NCI-H1417 (cell line): ENCODE measurements around the gene AP4S1.
A peak's percentile ranks its signal among the peaks of the same experiment; 100 is the strongest.
"Not testable (repeated sequence)": the region's sequence is repeated elsewhere in the genome, so short reads cannot be mapped to it uniquely, and the experiment has no call there.

Experiments
- DNase-seq, 3 experiments: peaks; one replicate each; lab custom pipeline; 2025; lab: John Stamatoyannopoulos, UW

The AP4S1 gene

GRCh38 chr14:31085027-31085426, 59.6 kb downstream of the AP4S1 start:
- DNase-seq: no peak

- DNase-seq: not testable (repeated sequence)
Measured at GRCh38 chr14:31086466-31086865, 61.0 kb downstream of the AP4S1 start.

GRCh38 chr14:31090883-31091764, 65.7 kb downstream of the AP4S1 start:
- peak in 2 of 3 experiments; percentile 22 to 73 for DNase-seq

- DNase-seq: no peak
Measured at GRCh38 chr14:31092160-31092708, 66.8 kb downstream of the AP4S1 start.

- not testable (repeated sequence) for DNase-seq
Measured at GRCh38 chr14:31093884-31094839, 68.7 kb downstream of the AP4S1 start.

- not testable (repeated sequence) for DNase-seq
Measured at GRCh38 chr14:31095817-31096216, 70.4 kb downstream of the AP4S1 start.

GRCh38 chr14:31096255-31096654, 70.8 kb downstream of the AP4S1 start:
- no peak for DNase-seq

GRCh38 chr14:31097081-31097480, 71.6 kb downstream of the AP4S1 start:
- DNase-seq: no peak

- DNase-seq: no peak
Measured at GRCh38 chr14:31106768-31107167, 81.3 kb downstream of the AP4S1 start.

GRCh38 chr14:31109257-31109656, 83.8 kb downstream of the AP4S1 start:
- DNase-seq: no peak

GRCh38 chr14:31110872-31111271, 85.4 kb downstream of the AP4S1 start:
- DNase-seq: no peak

- DNase-seq: no peak
Measured at GRCh38 chr14:31113794-31114193, 88.3 kb downstream of the AP4S1 start.

- no peak for DNase-seq
Measured at GRCh38 chr14:31118892-31119291, 93.4 kb downstream of the AP4S1 start.

GRCh38 chr14:31122098-31122611, 96.7 kb downstream of the AP4S1 start:
- DNase-seq: no peak

- no peak for DNase-seq
Measured at GRCh38 chr14:31122921-31123320, 97.5 kb downstream of the AP4S1 start.

- DNase-seq: no peak
Measured at GRCh38 chr14:31124197-31124596, 98.7 kb downstream of the AP4S1 start.

GRCh38 chr14:31125231-31125630, 99.8 kb downstream of the AP4S1 start:
- no peak for DNase-seq

- no peak for DNase-seq
Measured at GRCh38 chr14:31126680-31127079, 101.2 kb downstream of the AP4S1 start.

- peak in 1 of 3 experiments; percentile 9 for DNase-seq
Measured at GRCh38 chr14:31127690-31128089, 102.2 kb downstream of the AP4S1 start.

- no peak for DNase-seq
Measured at GRCh38 chr14:31128601-31129526, 103.4 kb downstream of the AP4S1 start.

- DNase-seq: no peak
Measured at GRCh38 chr14:31133133-31133532, 107.7 kb downstream of the AP4S1 start.
